GM10266 (cell line): Measurements from ENCODE around the gene USP25.

Experiments used
- DNase-seq: peaks from one replicate; pipeline ENCODE4 v3.0.0; 2012; ENCODE audit errors: extremely low spot score
- TF ChIP-seq, protein P1 (sequence below): IDR thresholded peaks from 2 replicates; pipeline ENCODE4 v1.5.1; 2012; ENCODE audit warnings: mild to moderate bottlenecking, low read depth; ENCODE audit not compliant: control insufficient read depth, insufficient read depth; ENCODE audit errors: missing control alignments

Gene USP25

DNA sequence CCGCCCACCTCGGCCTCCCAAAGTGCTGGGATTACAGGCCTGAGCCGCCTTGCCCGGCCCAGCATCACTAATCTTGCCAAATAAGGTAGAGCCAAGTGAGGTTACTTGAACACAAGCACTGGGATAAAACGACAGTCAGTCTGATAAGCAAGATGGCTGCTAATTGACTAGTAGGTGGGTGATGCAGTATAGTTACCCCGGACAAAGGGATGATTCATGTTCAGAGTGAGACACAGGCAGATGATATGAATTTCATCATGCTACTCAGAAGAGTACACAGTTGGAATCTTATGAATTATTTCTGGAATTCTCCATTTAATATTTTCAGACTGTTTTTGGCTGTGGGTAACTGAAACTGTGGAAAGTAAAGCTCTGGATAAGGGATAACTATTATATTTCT, 178.4 kb downstream of the USP25 start:
- TF ChIP-seq, protein P1, sequence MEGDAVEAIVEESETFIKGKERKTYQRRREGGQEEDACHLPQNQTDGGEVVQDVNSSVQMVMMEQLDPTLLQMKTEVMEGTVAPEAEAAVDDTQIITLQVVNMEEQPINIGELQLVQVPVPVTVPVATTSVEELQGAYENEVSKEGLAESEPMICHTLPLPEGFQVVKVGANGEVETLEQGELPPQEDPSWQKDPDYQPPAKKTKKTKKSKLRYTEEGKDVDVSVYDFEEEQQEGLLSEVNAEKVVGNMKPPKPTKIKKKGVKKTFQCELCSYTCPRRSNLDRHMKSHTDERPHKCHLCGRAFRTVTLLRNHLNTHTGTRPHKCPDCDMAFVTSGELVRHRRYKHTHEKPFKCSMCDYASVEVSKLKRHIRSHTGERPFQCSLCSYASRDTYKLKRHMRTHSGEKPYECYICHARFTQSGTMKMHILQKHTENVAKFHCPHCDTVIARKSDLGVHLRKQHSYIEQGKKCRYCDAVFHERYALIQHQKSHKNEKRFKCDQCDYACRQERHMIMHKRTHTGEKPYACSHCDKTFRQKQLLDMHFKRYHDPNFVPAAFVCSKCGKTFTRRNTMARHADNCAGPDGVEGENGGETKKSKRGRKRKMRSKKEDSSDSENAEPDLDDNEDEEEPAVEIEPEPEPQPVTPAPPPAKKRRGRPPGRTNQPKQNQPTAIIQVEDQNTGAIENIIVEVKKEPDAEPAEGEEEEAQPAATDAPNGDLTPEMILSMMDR, result no peak
- DNase-seq, result no peak

DNA sequence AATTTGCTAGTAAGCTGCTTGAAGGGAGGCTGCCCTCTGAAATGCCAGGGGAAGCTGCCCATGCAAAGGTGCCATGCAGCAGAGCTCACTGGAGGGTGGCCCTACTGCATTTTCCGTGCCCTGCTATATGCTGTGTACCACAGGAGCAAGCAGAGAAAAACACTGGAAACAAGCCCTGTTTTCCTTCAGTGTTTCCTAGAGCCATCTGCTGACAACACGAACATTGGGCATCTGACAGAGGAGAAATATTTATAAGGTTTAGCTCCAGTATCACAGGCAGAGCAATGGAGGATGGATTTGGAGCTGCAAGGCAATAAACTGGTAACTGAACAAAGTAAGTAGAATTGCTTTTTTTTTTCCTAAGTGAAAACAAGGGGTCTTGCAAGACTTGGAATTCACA, 198.4 kb downstream of the USP25 start:
- TF ChIP-seq, protein P1, result no peak
- DNase-seq, result no peak

DNA sequence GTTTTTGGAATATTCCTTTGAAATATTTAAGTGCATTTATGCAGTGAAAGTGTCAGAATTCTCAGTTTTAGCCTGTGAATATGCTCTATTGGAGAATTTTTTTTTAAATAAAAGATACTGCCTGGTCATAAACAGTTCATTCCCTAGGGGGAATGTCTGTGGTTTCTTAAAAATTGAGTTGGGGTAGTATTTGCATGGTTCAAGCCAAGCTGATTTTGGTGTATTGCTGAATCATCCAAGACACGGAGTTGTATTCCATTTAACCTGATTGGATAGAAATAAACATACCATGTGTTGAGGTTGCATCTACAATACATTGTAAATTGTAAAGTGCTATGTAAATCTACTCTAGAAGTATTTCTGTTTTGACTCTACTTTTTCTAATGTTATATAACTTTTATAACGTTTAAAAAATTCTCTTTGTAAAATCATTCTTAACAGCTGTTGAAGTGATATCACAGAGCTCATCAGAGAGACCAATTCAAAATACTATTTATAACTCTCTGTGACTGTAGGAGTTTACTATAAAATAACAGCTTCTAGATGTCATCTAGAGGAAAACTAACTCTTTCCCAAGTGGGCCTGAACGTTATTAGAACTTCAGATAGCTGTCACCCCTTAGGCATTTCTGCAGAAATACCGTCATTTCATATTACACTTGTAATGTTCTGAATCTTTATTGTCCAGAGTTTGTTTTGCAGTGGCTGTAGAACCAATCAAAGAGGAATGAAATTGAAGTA, 199.1 kb downstream of the USP25 start:
- TF ChIP-seq, protein P1, result no peak
- no peak for DNase-seq

DNA sequence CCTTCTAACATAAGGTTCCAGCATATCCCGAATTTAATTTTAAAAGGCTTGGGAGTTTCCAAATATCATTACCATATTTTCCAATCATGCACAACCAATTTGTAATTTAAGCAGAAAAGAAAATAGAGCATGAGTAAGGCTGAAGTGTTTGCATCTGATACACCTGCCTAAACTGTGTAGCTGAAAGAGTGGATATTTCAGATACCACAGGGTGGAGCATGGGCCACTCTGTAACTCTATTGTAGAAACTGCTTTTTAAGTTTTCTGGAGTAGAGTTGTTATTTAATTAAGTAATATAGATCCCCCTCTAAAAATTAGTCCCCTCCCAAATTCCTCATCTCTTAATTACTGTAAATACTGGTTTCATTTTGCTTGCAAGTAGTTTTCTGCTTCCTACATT, 199.8 kb downstream of the USP25 start:
- DNase-seq, result no peak
- TF ChIP-seq, protein P1, result no peak
